IPS DF 6.9 (cell line): ENCODE data around the gene SOX18.
"Not testable (repeated sequence)": the region's sequence is repeated elsewhere in the genome, so short reads cannot be mapped to it uniquely, and the experiment has no call there.

Experiments
- DNase-seq: peaks from one replicate; pipeline ENCODE4 v3.0.0-alpha.2; 2013; ENCODE audit warnings: low read depth, low spot score
- H3K27ac ChIP-seq: one replicate; pipeline ENCODE4 v1.5.1; 2013; ENCODE audit warnings: low read length, control low read depth
- H3K27me3 ChIP-seq: 2 replicates; pipeline ENCODE4 v1.6.1; 2013; ENCODE audit warnings: mild to moderate bottlenecking, low read length; ENCODE audit not compliant: control insufficient read depth, insufficient read depth
- H3K36me3 ChIP-seq: 2 replicates; pipeline ENCODE4 v1.6.1; 2013; ENCODE audit warnings: low read length; ENCODE audit not compliant: control insufficient read depth, insufficient read depth
- H3K4me1 ChIP-seq: 2 replicates; pipeline ENCODE4 v1.6.1; 2013; ENCODE audit warnings: low read length; ENCODE audit not compliant: control insufficient read depth, insufficient read depth
- H3K4me3 ChIP-seq: 2 replicates; pipeline ENCODE4 v1.5.1; 2013; ENCODE audit warnings: mild to moderate bottlenecking, low read length
- H3K9me3 ChIP-seq: 2 replicates; pipeline ENCODE4 v1.6.1; 2013; ENCODE audit warnings: low read length, inconsistent platforms; ENCODE audit not compliant: control insufficient read depth, insufficient read depth
- WGBS: extraction: QIAGEN DNeasy Blood & Tissue Kit; methylation state at CpG from one replicate; pipeline ENCODE4 v1.1.7; 2013; ENCODE audit warnings: mixed read lengths, missing lambda C conversion rate; ENCODE audit not compliant: insufficient read length, insufficient coverage; 5-methylcytosine and 5-hydroxymethylcytosine counted together

The SOX18 gene

GRCh38 chr20:64012385-64013154 lies 36.9 kb downstream of the SOX18 start:
- not testable (repeated sequence) for DNase-seq, H3K27me3 ChIP-seq, H3K27ac ChIP-seq, H3K4me3 ChIP-seq, H3K9me3 ChIP-seq, H3K4me1 ChIP-seq
- WGBS: no CpG with 5 or more reads among the region's 20 CpGs
- H3K36me3 ChIP-seq: peaks cover 15% of the 10 kb centered on the region; the same call in 1 of the 2 replicates

- H3K27me3 ChIP-seq: no peaks in the 10 kb centered on the region
- no peak overlapping the region for H3K4me3 ChIP-seq
- H3K9me3 ChIP-seq: no peaks in the 10 kb centered on the region
- no CpG with 5 or more reads among the region's 16 CpGs for WGBS
- H3K4me1 ChIP-seq: no peaks in the 10 kb centered on the region
- no peak overlapping the region for H3K27ac ChIP-seq
- no peak for DNase-seq
- peaks cover 17% of the 10 kb centered on the region; the same call in 1 of the 2 replicates for H3K36me3 ChIP-seq
These were observed 38.1 kb downstream of the SOX18 start for GRCh38 chr20:64011366-64011779.

- no peak for DNase-seq
- H3K27me3 ChIP-seq: no peaks in the 10 kb centered on the region
- no peak overlapping the region for H3K4me3 ChIP-seq
- no CpG with 5 or more reads among the region's 8 CpGs for WGBS
- peaks cover 17% of the 10 kb centered on the region; the same call in 1 of the 2 replicates for H3K36me3 ChIP-seq
- no peak overlapping the region for H3K27ac ChIP-seq
- H3K4me1 ChIP-seq: no peaks in the 10 kb centered on the region
- no peaks in the 10 kb centered on the region for H3K9me3 ChIP-seq
These were observed 38.7 kb downstream of the SOX18 start for GRCh38 chr20:64010711-64011237.

- Histone ChIP-seq H3K27me3 (no peaks in the 10 kb centered on the region), H3K4me1 (no peaks in the 10 kb centered on the region), H3K27ac (no peak overlapping the region), H3K9me3 (no peaks in the 10 kb centered on the region), H3K36me3 (peaks cover 22% of the 10 kb centered on the region), H3K4me3 (no peak overlapping the region)
- no peak for DNase-seq
- no CpG with 5 or more reads among the region's 13 CpGs for WGBS
These were observed 39.5 kb downstream of the SOX18 start for GRCh38 chr20:64009811-64010387.

GRCh38 chr20:64006902-64007301 lies 42.5 kb downstream of the SOX18 start:
- no peaks in the 10 kb centered on the region for H3K9me3 ChIP-seq
- no peaks in the 10 kb centered on the region for H3K4me1 ChIP-seq
- WGBS: no CpG with 5 or more reads among the region's 3 CpGs
- H3K36me3 ChIP-seq: peaks cover 29% of the 10 kb centered on the region
- H3K27ac ChIP-seq: no peak overlapping the region
- DNase-seq: no peak
- no peaks in the 10 kb centered on the region for H3K27me3 ChIP-seq
- H3K4me3 ChIP-seq: no peak overlapping the region

GRCh38 chr20:64006490-64006889 lies 42.9 kb downstream of the SOX18 start:
- WGBS: no CpG with 5 or more reads among the region's 10 CpGs
- H3K27ac ChIP-seq: no peak overlapping the region
- peaks cover 30% of the 10 kb centered on the region for H3K36me3 ChIP-seq

GRCh38 chr20:64005394-64005793 lies 44.0 kb downstream of the SOX18 start:
- Histone ChIP-seq H3K27ac (no peak overlapping the region), H3K4me1 (no peaks in the 10 kb centered on the region), H3K27me3 (no peaks in the 10 kb centered on the region), H3K4me3 (no peak overlapping the region), H3K36me3 (peaks cover 27% of the 10 kb centered on the region), H3K9me3 (no peaks in the 10 kb centered on the region)
- WGBS: no CpG with 5 or more reads among the region's 6 CpGs
- DNase-seq: no peak

More at GRCh38 chr20:64006490-64006889, 42.9 kb downstream of the SOX18 start:
- no peaks in the 10 kb centered on the region for H3K4me1 ChIP-seq
- no peak overlapping the region for H3K4me3 ChIP-seq
- H3K9me3 ChIP-seq: no peaks in the 10 kb centered on the region
- H3K27me3 ChIP-seq: no peaks in the 10 kb centered on the region
- no peak for DNase-seq

- no peak overlapping the region for H3K27ac ChIP-seq
- H3K4me3 ChIP-seq: no peak overlapping the region
- no peak for DNase-seq
- H3K36me3 ChIP-seq: peaks cover 33% of the 10 kb centered on the region
- no peaks in the 10 kb centered on the region for H3K9me3 ChIP-seq
- H3K4me1 ChIP-seq: no peaks in the 10 kb centered on the region
- no CpG with 5 or more reads among the region's 7 CpGs for WGBS
- no peaks in the 10 kb centered on the region for H3K27me3 ChIP-seq
These were observed 45.3 kb downstream of the SOX18 start for GRCh38 chr20:64003960-64004725.

GRCh38 chr20:64001607-64002011 lies 47.8 kb downstream of the SOX18 start:
- no peak overlapping the region for H3K4me3 ChIP-seq
- no peaks in the 10 kb centered on the region for H3K9me3 ChIP-seq
- H3K27me3 ChIP-seq: no peaks in the 10 kb centered on the region
- peaks cover 37% of the 10 kb centered on the region for H3K36me3 ChIP-seq
- H3K27ac ChIP-seq: no peak overlapping the region
- no peaks in the 10 kb centered on the region for H3K4me1 ChIP-seq
- WGBS: no CpG with 5 or more reads among the region's 11 CpGs
- DNase-seq: no peak

GRCh38 chr20:64000906-64001305 lies 48.5 kb downstream of the SOX18 start:
- WGBS: no CpG with 5 or more reads among the region's 12 CpGs
- no peak overlapping the region for H3K27ac ChIP-seq
- H3K4me3 ChIP-seq: no peak overlapping the region
- H3K4me1 ChIP-seq: no peaks in the 10 kb centered on the region
- H3K9me3 ChIP-seq: no peaks in the 10 kb centered on the region
- H3K27me3 ChIP-seq: no peaks in the 10 kb centered on the region
- DNase-seq: no peak
- H3K36me3 ChIP-seq: peaks cover 38% of the 10 kb centered on the region
